Measurements from ENCODE around the gene PTAR1.

Gene PTAR1

DNA sequence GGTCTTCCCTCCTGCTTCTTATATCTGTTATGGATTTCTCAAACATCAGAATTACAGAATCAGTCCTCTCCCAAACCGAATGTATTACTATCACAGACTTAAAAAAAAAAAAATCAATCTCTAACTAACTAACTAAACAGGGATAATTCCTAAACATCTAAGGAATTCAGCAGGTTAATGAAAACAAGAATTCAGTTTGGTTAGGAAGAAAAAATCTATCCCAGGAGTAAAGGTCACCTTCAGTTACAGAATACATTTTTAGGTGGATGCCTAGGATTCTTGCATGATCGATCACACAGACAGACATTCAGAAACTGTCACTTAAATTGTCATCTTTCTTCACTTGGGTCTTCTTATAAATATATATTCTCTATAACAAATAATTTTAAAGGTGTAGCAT lies 11.5 kb downstream of the PTAR1 start:
- no peak for DNase-seq (ENCODE audit: low read depth)

DNA sequence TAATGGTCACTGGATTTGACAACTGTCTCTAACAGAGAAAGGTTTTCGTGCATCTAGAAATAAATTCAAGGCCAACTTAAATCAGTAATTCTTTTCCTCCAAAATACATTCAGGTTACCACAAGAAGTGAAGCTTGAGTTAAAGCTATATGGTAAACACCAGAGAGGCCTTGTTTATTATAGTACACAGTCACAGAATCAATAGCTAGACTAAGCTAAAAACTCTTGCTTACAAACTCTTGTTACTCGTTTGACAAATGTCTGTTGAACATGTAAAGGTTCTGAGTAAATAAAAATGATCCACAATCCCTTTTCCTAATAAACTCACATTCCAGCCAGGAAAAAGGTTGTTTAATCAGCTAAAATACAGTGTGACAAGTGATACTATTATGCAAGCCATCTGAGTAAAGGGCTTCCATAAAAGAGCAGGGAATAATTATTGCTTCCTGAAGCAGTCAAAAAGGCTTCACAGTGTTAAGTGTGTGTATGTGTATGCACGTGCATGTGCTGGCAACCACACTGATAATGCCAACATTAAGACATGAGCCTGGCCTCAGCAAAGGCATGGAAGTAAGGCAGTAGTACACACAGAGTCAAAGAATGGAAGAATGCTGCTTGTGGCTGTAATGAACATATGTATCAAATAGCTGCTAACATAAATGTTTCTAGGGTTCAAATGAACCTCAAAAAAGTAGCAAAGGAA lies 12.8 kb downstream of the PTAR1 start:
- no peak for DNase-seq (ENCODE audit: low read depth)

DNA sequence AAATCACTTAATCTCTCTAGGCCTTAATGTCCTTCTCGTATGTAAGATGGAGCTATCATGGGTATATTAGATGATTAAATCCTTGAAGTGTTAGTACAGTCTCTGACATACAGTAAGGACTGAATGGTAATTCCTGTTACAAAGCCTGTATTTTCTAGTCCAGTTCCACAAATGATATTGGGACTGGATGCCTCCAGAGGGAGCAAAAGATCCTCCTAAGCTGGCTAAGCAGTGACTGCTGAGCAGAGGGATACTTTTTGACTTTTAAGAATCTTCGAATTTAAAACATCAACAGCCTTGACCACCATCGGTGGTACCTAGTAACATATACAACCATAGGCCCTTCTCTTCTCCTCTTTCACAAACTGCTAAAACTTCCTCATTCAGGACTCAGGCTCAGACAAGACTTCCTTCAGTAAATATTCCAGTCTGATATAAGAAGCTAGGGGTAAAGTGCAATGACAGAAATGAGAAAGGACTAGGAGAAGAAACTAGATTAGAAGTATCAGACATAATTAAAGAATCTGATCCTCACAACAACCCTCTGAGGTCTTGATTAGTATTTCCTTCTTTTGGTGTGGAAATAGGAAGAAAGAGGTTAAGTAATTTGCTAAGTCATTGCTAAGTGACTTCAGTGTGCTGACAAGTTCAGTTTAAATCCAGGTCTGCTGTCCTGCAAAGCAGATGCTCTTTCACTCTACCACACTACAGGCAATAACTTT lies 13.9 kb downstream of the PTAR1 start:
- no peak for DNase-seq (ENCODE audit: low read depth)

DNA sequence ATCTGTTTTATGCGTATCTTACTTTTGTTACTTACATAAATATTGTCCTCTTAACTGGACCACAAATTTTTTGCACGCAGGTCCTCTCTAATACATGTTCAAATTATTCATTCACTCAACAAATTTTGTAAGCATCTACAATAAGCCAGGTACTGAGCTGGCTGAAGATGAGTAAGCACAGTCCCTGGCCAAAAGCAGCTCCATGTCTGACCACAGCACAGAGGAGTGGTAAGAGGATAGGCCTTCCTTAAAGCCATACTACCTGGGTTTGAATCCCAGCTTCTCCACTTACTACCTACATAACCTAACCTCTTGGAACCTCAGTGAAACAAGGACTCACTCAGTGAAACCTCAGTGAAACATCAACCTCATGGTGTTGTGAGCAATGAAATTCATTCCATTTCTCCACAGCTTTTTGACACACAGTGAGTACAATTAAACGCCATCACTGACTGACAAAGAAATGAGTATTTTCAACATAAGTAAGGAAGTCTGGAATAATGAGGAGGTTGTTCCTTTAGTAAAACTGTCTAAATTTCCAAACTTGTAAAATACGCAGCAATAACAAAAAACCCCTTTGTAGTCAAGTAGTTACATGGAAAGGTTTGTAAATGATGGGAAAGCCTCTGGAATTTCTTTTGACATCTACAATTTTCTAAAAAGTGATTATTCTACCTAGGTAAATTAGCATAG lies 15.0 kb downstream of the PTAR1 start:
- no peak for DNase-seq (ENCODE audit: low read depth)

DNA sequence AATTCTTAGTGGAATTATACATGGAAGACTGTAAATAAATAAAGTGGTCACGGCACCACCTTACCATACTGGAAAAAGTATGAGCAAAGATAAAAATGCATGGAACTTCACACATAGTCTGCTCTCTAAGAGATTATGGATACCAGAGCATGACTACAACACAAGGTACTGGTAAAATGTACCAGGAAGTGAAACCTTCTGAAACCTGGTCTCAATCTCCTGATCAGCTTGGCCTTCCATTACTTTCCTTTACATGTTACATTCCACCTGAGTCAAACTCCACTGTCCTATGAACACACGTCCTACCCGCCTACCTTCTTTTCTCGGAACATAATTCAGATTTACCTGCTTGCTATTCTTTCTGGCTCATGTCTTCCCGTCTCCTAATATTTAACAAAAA lies 15.9 kb downstream of the PTAR1 start:
- no peak for DNase-seq (ENCODE audit: low read depth)

DNA sequence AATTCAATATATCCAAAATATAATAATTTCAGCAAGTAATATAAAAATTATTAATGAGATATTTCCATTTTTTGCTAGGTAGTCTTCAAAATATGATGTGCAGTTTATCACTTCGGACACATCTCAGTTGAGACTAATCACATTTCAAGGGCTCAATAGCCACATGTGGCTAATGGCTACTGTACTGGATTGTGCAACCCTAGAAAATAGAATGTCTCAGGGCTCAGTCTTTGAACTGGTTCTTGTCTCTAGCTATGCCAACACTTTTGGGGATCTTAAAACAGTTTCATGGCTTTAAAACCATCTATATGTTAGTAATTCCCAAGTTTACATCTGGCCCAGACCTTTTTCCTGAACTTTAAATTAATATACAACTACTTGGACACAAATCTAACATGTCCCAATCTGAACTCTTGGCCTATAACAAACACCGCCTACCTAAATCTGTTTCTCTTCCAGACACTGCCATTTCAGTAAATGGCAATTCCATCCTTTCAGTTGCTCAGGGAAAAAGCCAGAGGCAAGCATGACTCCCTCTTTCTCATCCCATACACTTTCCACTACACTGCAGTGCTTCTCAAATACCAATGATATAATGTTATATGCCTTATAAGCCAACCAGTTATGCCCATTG lies 18.8 kb downstream of the PTAR1 start:
- no peak for DNase-seq (ENCODE audit: low read depth)

DNA sequence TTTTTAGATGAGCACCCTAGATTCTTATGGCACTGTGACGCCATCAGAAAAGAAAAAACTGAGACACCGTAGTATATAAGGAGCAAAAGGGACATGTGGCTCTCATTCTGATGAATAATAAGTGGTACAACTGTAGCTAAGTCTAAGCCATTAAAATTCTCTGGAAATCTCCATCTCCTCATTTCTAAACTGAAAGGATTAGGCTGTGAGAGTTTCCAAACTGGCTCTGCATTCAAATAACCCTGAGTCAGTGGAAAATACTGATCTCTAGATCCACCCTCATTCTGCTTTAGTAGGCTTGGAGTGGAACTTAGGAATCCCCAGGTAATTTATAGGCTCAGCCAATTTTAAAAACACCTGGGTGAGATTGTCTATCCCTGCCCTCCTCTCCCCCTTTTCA lies 28.5 kb downstream of the PTAR1 start:
- no peak for DNase-seq (ENCODE audit: low read depth)

DNA sequence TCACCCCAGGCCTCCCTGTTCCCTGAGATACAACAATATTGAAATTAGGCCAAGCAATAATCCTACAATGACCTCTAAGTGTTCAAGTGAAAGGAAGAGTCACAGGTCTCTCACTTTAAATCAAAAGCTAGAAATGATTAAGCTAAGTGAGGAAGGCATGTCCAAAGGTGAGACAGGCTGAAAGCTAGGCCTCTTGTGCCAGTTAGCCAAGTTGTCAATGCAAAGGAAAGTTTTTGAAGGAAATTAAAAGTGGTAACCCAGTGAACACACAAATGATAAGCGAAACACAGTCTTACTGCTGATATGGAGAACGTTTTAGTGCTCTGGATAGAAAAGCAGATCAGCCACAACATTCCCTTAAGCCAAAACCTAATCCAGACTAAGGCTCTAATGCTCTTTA lies 39.8 kb downstream of the PTAR1 start:
- no peak for DNase-seq (ENCODE audit: low read depth)

DNA sequence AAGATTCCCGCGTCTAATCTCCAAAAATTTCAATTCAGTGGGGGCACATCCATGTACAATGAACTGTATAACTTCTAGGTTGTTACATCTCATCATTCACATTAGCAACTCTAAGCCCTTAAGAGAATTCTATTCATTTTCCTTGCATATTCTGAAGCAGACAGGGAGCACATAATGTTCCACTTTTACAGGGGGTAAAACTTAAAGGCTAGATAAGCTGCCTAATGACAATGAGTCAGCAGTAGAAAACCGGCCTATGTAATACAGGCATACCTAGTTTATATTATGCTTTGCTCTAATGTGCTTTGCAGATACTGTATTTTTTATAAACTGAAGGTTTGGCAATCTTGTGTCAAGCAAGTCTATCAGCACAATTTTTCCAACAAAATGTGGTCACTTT lies 40.4 kb downstream of the PTAR1 start:
- DNase-seq (ENCODE audit: low read depth), result no peak

DNA sequence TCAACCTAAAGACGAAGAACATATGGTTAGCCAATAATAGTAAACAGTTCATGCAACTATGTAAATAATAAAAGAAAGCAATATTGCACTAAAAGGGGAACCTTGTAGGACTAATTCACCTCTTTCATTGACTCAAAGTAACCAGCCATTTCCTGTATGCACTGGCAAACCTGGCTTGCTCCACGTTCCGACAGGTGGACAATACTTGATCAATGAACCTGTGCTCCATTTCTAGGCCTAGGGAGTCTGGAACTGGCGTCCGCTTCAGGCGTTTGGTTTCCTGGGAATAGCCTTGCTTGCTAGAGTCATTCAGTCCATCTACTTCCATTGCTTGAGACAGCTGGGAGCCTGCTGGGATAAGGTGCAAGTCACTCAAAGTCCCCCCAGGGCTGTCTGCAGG lies 41.6 kb downstream of the PTAR1 start:
- no peak for DNase-seq (ENCODE audit: low read depth)

DNA sequence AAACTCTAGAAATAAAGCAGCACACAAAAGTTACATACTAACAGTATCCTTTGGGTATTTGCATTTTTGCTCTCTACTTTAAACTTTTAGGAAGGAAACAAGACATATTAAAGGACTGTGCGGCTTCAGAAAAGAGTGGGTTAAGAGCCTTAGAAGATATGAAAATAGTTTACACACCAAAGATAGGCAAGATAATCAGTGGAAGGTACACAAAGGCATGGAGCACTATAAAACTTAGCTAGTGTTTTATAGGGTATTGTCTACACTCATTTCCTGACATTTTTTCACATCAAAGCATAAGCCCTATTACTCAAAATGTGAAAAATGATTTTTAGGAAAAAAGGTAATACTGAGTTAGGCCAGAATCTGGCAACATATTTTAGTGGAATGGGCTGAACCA lies 44.0 kb downstream of the PTAR1 start:
- DNase-seq (ENCODE audit: low read depth), result no peak

DNA sequence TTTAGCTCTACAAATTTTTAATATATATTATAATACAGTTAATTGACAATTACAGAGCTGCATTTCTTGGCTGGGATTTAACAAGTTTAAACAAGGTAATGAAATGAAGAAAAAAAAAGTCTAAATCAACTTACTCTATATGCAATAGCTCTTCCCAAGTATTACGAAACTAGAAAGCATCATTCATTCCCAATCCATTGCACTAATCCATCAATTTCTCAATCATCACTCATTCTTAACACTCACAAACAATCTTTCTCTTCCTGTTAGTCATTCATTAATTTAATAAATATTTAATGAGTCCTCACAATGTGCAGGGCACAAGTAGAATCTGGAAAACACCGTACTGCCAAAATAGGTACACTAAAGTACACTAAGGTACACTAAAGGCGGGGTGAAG lies 44.7 kb downstream of the PTAR1 start:
- no peak for DNase-seq (ENCODE audit: low read depth)

DNA sequence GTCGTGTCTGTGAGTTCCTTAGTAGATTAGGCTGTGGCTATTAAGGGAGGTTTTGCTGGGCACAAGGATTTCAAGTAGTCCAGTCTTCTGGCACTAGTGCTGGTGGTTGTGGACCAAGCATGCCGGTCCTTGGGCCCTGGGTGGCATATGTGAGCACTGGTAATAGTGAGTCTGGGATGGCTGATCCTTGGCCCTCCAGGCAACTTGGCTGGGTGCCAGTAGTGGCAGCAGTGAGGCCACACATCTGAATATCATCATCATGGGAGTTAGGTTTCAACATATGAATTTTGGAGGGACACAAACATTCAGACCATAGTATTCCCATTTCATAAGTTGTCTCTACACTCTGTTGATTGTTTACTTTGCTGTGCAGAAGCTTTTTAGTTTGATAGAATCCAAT lies 62.3 kb downstream of the PTAR1 start:
- no peak for DNase-seq (ENCODE audit: low read depth)

DNA sequence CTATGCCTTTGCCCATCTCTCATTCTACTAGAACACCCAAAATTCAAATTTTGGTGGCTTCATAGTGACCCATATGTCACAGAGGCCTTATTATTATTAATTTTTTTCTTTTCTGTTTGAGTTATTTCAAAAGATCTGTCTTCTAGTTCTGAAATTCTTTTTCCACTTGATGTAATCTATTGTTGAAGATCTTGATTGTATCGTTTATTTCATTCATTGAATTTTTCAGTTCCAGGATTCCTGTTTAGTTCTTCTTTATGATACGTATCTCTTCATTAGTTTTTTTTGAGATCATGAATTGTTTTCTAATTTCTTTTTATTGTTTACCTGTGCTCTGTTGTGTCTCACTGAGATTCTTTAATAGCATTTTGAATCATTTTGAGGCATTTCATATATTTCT lies 63.0 kb downstream of the PTAR1 start:
- no peak for DNase-seq (ENCODE audit: low read depth)

DNA sequence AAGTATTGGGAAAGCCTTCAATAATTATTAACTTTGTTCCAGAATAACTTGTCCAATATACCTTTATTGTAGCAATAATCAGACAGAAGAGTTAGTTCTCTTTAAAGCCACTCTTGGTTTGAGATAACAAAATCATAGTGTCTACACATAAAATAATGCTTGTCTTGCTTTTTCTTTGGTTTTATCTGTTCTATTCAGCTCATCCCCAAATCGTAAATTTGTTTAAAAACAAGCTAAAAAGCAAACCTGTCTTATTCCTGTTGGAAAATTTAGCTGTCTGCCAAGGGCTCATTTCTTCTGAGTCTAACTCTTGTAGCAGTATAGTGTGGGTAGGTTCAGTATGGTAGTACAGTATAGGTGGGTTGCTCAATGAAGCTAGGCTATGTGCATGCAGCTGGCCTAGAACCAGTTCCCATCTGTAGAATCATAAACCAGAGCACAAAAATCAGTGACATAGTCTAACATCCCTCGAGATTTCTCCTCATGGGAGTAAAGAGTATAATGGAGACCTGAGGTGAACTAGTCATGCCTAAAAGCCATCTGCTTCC lies 69.7 kb downstream of the PTAR1 start:
- DNase-seq (ENCODE audit: low read depth), result no peak

DNA sequence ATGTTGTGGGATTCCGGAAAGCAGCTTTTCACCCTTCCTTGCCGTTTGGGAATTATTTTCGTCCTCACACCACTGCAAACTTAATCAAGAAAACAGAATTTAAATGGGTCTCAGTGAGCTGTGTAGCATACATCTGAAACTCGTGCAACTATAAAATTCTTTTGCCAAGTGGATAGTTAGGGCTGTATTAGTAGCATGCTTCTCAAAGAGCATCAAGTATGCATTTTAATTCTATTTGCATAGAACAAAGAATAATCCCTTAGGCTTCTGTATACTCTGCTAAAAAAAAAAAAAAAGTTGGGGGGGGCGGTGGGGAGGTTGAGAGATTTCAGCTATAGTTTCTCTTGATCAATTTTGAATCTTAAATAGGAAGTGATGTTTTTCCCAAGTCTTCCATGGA lies 75.9 kb downstream of the PTAR1 start:
- DNase-seq (ENCODE audit: low read depth), result no peak

DNA sequence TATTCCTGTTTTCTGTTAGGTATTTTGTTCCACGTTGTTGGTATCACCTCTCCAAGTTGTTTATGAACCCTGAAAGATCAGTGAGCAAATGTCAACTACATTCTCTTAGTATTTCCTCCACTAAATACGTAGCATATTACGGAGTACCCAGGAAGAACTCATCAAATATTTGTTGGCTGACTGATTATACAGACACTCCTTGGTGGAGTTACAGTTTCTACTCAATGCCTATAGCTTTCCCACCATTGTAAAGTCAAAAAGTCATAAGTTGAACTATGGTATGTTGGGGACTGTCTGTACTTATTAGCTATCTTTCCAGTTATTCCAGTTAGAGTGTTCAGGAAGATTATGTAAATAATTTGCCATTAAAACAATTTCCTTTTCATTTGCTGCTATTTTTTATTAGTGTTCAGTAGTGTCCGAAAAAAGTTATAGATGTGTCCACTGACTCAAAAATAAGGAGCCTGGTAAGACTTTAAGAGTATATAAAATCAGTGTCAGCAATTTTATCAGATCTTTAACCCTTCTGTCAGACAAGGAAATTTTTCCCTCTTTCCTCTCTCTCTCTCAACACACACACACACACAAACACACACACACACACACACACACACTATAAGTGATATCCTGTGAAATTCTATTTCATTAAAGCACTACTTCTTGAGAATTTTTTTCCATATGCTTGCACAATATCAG lies 80.8 kb downstream of the PTAR1 start:
- DNase-seq (ENCODE audit: low read depth), result no peak

DNA sequence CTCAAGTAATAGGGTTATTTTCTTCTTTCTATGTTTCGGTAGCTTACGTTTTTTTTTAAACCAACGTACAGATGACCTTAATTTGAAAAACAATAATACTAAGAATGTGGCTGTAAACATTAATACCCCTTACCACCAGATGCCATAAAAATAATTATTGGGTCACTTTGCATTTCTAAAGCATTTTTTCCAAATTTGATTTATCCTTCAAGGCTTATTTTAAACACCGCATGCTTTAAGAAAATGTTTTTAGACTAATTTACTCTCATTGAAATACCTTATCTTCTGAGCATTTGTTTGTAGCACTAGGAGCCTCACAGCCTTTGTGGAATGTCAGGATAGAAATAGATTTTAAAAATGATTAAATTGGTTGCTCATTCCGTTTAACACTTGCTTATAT lies 81.9 kb downstream of the PTAR1 start:
- no peak for DNase-seq (ENCODE audit: low read depth)

DNA sequence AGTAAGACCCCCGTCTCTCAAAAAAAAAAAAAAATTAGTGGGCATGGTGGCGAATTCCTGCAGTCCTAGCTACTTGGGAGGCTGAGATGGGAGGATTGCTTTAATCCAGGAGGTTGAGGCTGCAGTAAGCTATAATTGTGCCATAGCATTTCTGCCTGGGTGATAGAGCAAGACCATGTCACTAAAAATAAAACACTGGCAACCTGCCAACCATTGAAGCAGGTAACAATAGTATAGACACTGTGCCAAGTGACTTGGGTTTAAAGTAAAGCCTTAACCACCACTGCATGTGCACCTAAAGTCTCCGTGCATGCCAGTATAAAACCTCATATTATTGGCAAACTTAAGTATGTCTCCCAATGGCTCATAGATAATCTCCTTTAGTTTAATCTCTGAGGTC lies 84.2 kb downstream of the PTAR1 start:
- no peak for DNase-seq (ENCODE audit: low read depth)

DNA sequence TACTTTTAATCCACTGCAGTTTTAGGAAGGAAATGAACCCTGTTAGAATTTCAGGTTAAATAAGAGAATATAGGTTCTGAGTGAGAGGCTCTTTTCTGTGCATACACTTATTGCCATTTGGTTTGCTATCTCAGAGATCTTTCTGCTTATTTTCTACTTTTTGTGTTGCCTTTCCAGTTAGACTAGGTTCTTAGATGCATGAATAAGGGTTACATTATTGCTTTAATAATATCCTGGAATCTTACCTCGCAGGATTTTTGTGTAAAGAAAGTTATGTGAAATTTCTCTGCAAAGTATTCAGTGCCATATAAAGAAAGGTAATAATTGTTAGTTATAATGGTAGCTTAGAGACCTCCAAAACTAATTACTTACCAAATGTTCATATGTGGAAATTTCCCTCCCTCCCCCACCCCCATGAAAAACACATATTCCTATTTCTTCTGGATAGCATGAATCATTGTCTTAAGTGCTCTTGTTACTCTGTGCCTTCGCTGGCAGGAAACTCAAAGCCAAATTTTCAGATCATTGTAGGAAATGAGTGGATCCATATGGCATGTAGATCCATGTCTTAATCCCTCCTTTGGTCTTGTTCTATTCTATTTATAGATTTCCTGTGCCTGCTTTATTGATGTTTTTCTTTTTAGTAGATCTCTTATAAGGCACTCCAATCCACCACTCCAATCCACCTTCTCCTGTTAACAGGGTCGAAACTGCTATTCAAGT lies 84.9 kb downstream of the PTAR1 start:
- no peak for DNase-seq (ENCODE audit: low read depth)

DNA sequence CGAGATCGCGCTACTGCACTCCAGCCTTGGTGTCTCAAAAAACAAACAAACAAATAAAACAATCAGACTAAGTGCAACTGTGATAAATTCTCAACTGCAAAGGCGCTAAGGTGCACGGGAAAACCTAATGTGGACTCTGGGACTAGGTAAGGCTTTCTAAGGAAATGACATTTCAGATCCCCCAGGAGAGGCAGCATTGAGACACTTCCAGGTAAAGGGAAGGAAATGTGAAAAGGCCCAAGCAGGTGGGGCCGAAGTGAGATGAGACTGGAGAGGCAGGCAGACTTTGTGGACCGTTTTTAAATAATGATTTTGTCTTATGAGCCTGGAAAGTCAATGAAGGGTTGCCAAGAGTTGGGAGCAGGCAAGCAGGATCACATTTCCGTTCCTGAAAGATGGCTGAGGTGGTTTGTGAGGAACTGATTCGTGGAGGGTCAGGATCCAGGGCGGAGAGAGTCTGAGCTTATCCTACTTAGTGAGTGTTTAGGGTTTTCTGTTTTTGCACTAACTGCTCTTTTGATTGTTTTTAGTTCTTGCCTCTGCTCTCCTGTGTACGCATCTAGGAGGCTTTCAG lies 85.6 kb downstream of the PTAR1 start:
- DNase-seq (ENCODE audit: low read depth), result no peak

Data from activated T-cell treated with anti-CD3 and anti-CD28 coated beads for 48 hours (primary cell).